GM19351 (cell line): ENCODE measurements around the gene TRAPPC4.
"Not testable (repeated sequence)": the region's sequence is repeated elsewhere in the genome, so short reads cannot be mapped to it uniquely, and the experiment has no call there.

Experiments
- ATAC-seq: cut with Tn5 transposase; IDR thresholded peaks from one replicate; pipeline ENCODE4 v1.9.1; 2021; ENCODE audit warnings: mild to moderate bottlenecking, moderate library complexity; ENCODE audit not compliant: unreplicated experiment

Gene TRAPPC4, protein sequence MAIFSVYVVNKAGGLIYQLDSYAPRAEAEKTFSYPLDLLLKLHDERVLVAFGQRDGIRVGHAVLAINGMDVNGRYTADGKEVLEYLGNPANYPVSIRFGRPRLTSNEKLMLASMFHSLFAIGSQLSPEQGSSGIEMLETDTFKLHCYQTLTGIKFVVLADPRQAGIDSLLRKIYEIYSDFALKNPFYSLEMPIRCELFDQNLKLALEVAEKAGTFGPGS

DNA sequence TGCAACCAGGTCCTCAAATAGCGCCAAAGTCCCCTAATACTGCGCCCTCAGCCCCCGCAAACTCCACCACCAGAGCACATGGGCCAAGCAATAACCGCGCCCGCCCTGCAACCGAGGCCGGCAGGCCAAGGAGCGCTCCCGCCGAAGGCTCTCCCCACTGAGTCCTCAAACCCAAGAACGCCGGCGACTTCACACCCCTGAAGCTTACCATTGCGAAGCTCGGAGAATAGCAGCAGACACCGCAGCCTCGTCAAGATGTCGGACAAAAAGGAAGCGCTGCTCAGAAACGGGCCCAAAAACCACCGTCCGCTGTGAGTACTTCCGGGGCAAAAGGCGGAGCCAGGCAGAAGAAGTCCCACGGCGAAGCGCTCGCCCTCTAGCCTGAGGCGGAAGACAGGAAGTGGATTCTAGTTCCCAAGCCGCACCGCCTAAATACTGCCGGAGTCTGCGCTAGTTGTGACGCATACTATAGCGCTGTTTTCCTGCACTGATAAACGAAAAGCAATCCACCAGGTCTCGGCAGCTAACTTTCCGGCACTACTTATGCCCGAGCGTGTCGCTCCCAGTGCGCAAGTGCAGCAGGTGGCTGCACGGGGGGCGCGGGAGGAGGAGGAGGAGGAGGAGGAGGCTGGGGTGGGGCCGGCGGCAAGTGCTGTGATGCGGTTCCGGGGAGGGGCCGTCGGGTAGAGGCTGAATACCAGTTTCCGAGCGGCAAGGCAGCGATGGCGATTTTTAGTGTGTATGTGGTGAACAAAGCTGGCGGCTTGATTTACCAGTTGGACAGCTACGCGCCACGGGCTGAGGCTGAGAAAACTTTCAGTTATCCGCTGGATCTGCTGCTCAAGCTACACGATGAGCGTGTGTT lies at the start of gene TRAPPC4, which contains the start of gene RPS25:
Gene TRAPPC4, plus strand, starts transcription at position 693 of the 865 bp plus-strand sequence. Its CDS starts 30 bp downstream, at position 723.
Gene RPS25, minus strand, starts transcription at position 270 of the 865 bp plus-strand sequence. Its CDS starts 59 bp downstream, at position 211.
- peak; percentile 88 for ATAC-seq

DNA sequence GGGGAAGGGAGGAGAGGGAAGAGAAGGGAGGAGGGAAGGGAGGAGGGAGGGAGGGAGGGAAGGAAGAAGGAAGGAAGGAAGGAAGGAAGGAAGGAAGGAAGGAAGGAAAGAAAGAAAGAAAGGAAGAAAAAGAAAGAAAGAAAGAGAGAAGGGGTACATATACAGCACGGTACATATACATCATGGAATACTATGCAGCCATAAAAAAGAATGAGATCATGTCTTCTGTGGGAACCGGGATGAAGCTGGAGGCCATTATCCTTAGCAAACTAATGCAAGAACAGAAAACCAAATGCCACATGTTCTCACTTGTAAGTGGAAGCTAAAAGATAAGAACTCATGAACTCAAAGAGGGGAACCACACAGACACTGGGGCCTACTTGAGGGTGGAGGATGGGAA lies 49.1 kb upstream of the TRAPPC4 start:
- not testable (repeated sequence) for ATAC-seq

DNA sequence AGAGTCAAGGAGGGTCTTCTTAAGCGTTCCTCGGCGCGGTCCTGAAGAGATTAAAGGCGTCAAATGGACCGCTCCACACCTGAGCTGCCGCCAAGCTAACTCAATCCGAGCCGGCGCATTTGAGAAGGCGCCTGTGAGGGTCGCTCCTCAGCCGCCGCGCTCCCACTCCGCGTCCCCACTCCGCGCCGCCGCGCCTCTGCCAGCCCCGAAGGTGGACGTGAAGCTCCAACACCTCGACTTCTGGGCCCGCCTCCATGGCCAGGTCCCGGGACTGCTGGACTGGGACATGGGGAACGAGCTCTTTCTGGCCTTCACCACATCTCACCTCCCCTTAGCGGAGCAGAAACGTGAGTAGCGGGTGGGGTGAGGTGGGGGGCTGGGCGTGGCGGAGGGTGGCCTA lies 46.9 kb upstream of the TRAPPC4 start, which contains the start of gene FOXR1:
Gene FOXR1, plus strand, starts transcription at position 116 of the 400 bp plus-strand sequence. Its CDS starts 171 bp downstream, at position 287.
- no peak for ATAC-seq

DNA sequence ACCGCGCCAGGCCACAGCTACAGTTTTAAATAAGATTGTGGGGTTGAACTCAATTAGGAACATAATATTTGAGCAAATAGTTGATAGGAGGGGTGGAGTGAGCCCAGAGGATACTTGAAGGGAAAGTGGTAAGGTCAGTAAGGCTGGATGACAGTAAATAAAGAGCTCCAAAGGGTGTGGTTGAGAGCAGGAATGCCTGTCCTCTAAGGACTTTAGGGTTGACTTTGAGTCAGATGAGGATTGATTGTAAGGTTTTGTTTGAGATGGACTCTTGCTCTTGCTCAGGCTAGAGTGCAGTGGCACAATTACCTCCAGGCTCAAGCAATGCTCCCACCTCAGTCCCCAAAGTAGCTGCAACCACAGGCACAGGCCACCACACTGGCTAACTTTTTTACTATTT lies 44.6 kb upstream of the TRAPPC4 start:
- ATAC-seq: no peak

DNA sequence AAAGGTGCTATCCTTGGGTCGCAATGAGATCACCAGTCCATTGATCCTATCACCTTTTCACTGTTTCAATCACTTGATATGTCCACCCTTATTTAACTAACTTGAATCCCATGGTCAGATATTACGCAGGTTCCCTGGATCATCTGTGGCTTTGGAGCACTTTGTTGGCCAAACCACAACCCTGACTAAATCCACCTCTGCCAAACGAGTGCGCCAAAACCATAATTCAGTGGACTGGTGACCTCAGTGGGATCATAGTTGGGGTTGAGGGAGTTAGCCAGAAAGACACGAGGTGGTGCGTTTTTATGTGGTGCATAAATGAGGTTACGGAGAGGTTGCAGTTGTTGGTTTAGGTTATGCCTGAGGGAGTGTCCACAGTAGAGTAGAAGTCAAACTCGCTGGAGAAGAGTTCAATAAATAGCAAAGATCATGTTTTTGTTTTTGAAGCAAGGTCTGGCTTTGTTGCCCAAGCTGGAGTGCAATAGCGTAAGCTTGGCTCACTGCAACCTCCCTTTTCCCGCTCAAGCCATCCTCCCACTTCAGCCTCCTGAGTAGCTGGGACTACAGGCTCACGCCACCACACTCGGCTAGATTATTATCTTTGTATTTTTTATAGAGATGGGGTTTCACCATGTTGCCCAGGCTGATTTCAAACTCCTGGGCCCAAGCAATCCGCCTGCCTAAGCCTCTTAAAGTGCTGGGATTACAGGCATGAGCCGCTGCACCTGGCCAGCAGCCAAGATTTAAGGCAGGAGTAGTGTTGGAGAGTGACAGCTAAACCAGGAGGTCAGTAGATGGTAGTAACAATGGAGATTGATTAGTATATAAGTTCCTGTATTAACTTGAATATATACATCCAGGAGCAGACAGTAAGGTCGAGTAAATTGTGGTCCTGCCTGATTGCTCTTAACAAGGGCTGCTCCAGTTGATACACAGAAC lies 42.5 kb upstream of the TRAPPC4 start:
- no peak for ATAC-seq

DNA sequence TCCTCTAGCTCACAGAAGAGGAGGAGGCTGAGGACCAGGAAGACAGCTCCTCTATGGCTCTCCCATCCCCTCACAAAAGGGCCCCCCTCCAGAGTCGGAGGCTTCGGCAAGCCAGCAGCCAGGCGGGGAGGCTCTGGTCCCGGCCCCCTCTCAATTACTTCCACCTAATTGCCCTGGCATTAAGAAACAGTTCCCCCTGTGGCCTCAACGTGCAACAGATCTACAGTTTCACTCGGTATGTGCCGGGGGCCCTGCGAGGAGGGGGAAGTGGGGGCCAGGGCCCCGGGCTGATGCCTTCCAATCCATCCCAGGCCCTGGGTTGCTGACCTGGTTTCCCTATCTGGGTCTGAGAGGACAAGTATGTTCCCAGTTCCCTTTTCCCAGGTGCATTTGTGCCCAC lies 39.1 kb upstream of the TRAPPC4 start:
- no peak for ATAC-seq

DNA sequence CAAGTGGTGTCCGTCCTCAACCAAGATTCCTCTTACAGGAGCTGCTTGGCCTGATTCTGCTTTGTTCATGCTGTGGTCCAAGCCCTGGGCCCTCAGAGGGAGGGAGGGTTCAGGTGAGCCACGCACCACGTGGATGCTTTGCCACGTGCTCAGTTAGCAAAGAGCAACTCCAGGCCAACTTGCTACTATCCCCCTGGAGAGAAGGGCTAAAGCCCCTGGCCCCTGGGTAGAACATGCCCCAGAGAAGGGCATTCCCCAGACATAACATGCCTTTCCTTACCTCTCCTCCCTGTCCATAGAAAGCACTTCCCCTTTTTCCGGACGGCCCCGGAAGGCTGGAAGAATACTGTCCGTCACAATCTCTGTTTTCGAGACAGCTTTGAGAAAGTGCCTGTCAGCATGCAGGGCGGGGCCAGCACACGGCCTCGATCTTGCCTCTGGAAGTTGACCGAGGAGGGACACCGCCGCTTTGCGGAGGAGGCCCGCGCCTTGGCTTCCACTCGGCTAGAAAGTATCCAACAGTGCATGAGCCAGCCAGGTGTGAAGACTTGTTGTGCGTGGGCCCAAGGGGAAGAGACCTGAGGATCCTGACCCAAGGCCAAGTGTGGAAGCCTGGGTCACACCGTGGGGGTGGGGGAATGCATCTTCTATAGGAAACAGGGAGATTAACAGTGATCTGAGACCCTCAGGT lies 38.2 kb upstream of the TRAPPC4 start:
- ATAC-seq: no peak

DNA sequence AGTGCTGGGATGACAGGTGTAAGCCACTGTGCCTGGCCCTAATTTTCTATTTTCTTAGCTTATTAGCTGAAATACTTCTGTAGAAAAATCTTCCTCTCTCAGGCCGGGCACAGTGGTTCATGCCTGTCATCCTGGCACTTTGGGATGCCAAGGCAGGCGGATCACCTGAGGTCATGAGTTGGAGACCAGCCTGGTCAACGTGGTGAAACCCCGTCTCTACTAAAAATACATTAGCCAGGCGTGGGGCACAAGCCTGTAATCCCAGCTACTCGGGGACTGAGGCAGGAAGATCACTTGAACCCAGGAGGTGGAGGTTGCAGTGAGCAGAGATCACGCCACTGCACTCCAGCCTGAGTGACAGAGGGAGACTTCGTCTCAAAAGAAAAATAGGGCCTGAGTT lies 34.2 kb upstream of the TRAPPC4 start:
- not testable (repeated sequence) for ATAC-seq

DNA sequence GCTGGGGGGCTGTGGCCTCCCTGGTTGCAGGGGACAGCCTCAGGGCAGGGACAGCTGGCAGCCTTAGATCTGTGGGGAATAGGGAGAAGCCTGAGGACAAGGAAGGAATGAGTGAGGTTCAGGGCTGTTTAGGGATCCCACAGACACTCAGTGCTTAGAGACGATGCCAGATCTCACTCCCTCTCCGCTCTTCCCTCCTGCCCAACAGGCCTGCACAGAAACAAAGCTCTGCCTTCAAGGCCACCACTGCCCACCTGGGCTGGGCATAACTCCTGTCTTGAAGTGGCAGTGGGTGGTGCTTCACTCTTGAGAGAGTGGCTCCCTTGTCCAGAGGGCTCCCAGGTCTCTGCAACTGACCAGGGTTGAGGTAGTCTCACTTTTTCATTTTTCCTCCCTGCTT lies 33.7 kb upstream of the TRAPPC4 start:
- no peak for ATAC-seq

DNA sequence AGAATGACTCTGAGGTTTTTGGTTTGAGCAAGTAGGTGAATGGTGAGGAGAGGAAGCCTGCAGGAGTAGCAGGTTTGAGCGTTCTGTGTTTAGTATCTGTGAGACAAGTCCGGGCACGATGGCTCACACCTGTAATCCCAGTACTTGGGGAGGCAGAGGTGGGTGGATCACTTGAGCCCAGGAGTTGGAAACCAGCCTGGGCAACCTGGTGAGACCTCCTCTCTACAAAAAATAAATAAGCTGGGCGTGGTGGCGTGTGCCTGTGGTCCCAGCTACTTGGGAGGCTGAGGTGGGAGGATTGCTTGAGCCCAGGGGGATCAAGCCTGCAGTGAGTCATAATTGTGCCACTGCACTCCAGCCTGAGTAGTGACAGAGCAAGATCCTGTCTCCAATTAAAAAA lies 30.3 kb upstream of the TRAPPC4 start:
- ATAC-seq: no peak

DNA sequence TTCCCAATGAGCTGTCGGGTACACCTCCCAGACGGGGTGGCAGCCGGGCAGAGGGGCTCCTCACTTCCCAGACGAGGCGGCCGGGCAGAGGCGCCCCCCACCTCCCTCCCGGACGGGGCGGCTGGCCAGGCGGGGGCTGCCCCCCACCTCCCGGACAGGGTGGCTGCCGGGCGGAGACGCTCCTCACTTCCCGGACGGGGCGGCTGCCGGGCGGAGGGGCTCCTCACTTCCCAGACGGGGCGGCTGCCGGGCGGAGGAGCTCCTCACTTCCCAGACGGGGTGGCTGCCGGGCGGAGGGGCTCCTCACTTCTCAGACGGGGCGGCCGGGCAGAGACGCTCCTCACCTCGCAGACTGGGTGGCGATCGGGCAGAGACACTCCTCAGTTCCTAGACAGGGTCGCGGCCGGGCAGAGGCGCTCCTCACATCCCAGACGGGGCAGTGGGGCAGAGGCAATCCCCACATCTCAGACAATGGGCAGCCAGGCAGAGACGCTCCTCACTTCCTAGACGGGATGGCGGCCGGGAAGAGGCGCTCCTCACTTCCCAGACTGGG lies 27.0 kb upstream of the TRAPPC4 start:
- ATAC-seq: not testable (repeated sequence)

DNA sequence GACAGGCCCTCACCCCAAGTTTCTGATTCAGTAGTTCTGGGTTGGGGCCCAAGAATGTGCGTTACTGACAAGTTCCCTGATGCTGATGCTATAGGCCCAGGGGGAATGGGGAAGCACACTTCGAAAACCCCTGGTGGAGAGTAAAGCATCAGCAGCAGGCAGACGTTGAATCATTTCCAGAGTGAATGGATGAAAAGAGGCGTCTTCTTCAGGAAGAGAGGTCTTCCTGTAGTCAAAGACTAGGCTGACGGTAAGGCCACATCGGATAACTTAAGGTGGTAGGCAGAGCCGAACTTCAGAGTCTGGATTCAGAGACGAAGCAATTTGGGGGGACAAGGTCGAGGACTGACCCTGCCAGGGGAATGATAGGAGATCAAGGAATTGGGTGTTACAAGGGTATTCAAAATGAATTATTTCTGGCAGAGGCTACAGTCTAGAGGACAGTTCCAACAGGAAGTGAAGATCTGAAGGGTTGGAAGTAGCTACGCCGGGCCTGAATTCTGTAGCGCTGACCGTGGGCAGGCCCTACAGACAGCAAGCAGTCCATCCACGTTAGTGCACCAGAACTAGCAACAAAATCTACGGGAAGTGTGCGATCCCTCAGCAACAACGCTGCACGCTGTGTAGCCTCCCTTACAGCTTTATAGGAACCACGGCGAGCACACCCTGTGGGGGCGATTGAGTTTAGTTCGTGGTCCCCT lies 21.5 kb upstream of the TRAPPC4 start:
- ATAC-seq: no peak

DNA sequence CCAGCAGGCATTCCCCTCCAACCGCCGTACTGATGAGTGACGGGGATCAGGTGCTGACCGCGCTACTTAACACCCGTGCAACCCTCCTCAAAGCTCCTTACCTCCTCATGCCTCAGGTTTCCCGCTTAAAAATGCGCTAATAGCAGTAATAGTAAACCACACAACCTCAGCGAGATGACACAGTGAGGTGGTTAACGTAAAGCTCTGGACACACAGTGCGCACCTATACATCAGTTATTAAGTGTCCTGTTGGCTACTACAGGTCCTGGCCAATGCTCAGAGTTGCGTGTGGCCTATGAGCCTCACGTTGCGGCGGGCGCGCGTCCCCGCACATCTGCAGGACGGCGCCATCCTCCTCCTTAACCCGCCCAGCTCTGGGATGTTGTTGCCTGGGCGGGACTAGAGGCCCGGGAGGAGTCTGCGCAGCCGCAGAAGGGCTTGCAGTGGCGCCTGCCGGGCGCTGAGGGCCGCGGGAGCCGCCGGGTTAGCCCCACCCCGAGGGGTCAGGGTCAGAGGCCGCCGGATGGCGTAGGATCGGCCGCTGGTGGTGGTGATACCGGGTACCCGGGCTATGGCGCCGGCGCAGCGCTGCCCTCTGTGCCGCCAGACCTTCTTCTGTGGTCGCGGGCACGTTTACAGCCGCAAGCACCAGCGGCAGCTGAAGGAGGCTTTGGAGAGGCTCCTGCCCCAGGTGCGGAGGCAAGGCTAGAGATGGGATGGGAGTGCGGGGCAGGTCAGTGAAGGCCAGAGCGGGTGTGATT lies 20.8 kb upstream of the TRAPPC4 start, which contains the start of gene CENATAC:
Gene CENATAC, plus strand, starts transcription at position 512 of the 761 bp plus-strand sequence. Its CDS starts 60 bp downstream, at position 572.
- peak; percentile 87 for ATAC-seq

DNA sequence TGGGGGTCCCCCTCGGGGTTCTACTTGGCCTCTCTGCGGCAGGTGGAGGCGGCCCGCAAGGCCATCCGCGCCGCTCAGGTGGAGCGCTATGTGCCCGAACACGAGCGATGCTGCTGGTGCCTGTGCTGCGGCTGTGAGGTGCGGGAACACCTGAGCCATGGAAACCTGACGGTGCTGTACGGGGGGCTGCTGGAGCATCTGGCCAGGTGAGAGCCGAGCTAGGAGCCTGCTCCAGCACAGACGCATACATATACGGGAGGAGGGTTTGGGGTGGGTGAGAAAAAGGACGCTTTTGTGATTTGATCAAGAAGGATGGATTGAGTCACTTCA lies 20.2 kb upstream of the TRAPPC4 start:
- peak; percentile 9 for ATAC-seq

DNA sequence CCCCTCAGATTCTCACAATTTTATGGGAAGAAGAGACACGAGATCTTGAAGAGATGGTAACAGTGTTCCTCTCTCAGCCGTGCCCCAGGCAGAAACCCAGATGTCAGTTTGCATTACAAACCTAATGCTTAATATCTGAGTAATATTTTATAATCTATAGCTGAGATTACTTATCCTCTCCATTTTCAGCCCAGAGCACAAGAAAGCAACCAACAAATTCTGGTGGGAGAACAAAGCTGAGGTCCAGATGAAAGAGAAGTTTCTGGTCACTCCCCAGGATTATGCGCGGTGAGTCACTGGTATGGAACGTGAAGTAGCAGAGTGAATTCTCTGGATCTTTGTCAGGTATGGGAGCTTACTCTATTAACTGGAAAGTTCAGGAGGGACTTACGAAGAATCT lies 19.7 kb upstream of the TRAPPC4 start:
- no peak for ATAC-seq

DNA sequence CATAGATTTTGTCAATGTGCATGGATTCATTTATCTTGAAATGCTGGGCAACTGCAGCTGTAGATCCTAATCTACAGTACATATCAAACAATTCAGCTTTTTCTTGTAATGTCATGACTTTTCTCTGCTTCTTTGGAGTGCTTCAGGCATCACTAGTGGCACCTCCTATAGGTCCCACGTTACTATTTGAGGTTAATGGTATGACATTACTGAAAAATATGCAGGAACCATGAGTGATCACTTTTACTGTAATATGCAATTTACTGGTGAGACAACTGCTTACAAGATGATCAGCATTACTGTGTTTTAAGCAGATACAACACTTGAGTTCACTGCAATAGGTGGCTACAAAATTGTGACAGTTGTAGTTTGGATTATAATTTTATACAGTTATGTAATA lies 17.7 kb upstream of the TRAPPC4 start:
- no peak for ATAC-seq

DNA sequence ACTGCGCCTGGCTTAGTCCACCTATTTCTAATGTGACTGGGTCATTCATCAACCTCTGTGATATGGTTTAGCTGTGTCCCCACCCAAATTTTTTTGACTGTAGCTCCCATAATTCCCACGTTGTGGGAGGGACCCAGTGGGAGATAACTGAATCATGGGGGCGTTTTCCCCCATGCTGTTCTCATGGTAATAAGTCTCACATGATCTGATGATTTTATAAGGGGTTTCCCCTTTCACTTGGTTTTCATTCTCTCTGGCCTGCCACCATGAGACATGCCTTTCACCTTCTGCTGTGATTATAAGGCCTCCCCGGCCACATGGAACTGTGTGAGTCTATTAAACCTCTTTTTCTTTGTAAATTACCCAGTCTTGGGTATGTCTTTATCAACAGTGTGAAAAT lies 11.9 kb upstream of the TRAPPC4 start:
- no peak for ATAC-seq

DNA sequence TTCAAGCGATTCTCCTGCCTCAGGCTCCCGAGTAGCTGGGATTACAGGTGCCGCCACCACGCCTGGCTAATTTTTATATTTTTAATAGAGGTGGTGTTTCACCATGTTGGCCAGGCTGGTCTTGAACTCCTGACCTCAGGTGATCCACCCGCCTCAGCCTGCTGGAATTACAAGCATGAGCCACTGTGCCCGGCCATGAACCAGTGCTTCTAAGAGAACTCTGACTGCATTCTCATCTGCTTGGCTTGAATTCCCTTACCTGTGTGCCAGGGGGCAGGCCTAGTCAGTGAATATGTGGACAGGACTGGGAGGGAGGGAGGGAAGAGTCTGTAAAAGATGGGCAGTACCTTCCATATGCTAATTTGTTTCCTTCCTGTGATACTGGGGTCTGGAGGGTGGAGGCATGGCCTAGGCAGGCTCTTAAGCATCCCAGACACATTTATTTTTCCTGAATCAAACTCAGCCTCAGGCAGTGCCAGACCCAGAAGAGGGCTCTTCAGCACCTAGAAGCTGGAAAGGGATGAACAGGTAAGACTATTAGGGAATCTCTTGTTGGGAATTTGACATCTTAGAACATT lies 7.0 kb upstream of the TRAPPC4 start:
- no peak for ATAC-seq
